Measurements from ENCODE around the gene MRPS26.

DNA sequence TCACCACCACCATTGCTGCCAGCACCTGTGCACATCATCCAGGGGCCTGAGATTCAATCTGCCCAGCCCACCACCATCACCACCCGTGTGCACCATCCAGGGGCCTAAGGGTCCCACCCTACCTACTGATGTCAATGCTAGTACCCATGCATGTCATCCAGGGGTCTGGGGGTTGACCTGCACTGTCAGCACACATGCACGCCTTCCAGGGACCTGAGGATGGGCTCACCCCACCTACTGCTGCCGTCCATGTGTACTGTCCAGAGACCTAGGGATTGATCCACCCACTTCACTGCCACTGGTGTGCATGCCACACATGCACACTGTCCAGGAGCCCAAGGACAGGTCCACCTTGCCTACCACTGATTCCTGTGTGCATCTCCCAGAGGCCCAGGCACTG, 13.6 kb downstream of the MRPS26 start:
- no peak for TF ChIP-seq CTCF (conservative IDR thresholded peaks at IDR 0.05; ENCODE audit: low read depth, low read length)
- no peak for TF ChIP-seq EZH2phosphoT487 (IDR thresholded peaks at IDR 0.05; ENCODE audit: borderline replicate concordance, low read length)

Data from PC-3 (cell line).